ENCODE results near the gene C1QBP.

DNA sequence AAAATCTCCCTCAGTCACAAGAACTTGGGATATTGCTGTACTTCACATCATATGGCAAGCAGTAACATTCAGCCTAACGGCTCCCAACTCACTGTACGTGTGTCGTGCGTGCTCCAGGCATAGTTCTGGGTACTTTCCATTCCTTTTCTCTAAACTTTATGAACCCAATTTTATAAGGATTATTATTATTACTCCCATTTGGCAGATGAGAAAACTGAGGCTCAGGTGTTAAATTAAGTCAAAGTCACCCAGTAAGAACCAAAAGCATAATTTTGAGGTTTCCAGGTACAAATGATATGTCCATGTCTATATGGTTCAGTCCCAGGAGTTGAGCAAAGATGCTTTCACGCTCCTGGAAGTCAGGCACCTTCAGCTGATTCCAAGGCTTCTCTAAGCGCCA, 4.8 kb upstream of the C1QBP start:
- TF ChIP-seq POLR2A (IDR thresholded peaks at IDR 0.05), result no peak
- TF ChIP-seq, protein P1, sequence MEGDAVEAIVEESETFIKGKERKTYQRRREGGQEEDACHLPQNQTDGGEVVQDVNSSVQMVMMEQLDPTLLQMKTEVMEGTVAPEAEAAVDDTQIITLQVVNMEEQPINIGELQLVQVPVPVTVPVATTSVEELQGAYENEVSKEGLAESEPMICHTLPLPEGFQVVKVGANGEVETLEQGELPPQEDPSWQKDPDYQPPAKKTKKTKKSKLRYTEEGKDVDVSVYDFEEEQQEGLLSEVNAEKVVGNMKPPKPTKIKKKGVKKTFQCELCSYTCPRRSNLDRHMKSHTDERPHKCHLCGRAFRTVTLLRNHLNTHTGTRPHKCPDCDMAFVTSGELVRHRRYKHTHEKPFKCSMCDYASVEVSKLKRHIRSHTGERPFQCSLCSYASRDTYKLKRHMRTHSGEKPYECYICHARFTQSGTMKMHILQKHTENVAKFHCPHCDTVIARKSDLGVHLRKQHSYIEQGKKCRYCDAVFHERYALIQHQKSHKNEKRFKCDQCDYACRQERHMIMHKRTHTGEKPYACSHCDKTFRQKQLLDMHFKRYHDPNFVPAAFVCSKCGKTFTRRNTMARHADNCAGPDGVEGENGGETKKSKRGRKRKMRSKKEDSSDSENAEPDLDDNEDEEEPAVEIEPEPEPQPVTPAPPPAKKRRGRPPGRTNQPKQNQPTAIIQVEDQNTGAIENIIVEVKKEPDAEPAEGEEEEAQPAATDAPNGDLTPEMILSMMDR (IDR thresholded peaks at IDR 0.05), result no peak

Data from ovary (tissue), 3 donors.